Spleen (tissue), 11 donors: ENCODE measurements around the gene OCIAD1. TPM values are rescaled to one million over a fixed set of nuclear protein-coding genes. Genes with fewer than 3 reads are reported as not detected.
A peak's percentile ranks its signal among the peaks of the same experiment; 100 is the strongest.
"Not testable (repeated sequence)": the region's sequence is repeated elsewhere in the genome, so short reads cannot be mapped to it uniquely, and the experiment has no call there.

Experiments used
- DNase-seq: peaks from one replicate; pipeline ENCODE4 v3.0.0-alpha.2; 2020
- H3K27ac ChIP-seq, 8 donors: fragments of 200-600 bp; sonication (generic) in 7 of 8; 1 replicate in 4 of 8; 2 replicates in 4 of 8; pipeline versions ENCODE4 v1.5.0 to v1.8.0; 2016 to 2021; ENCODE audit warnings: inconsistent platforms in 4 of 8, mild to moderate bottlenecking in 4 of 8, moderate library complexity in 1 of 8
- H3K27me3 ChIP-seq, 7 donors: fragments of 200-600 bp; sonication (generic) in 6 of 7; replicated peaks in 1 of 7; 1 replicate in 4 of 7; 2 replicates in 3 of 7; pipeline versions ENCODE4 v1.5.0 to v1.8.0; 2016 to 2021; ENCODE audit warnings: inconsistent platforms in 3 of 7, mild to moderate bottlenecking in 1 of 7
- H3K36me3 ChIP-seq, 6 donors: fragments of 200-600 bp; sonication (generic) in 5 of 6; 1 replicate in 4 of 6; 2 replicates in 2 of 6; pipeline versions ENCODE4 v1.5.0 to v1.8.0; 2016 to 2021; ENCODE audit warnings: inconsistent platforms in 2 of 6
- H3K4me1 ChIP-seq, 6 donors: fragments of 200-600 bp; sonication (generic) in 5 of 6; 1 replicate in 3 of 6; 2 replicates in 3 of 6; pipeline versions ENCODE4 v1.5.0 to v1.8.0; 2016 to 2021; ENCODE audit warnings: inconsistent platforms in 3 of 6
- H3K4me3 ChIP-seq, 8 donors: fragments of 200-600 bp; sonication (generic) in 7 of 8; 1 replicate in 4 of 8; 2 replicates in 4 of 8; pipeline versions ENCODE4 v1.5.0 to v1.8.0; 2016 to 2021; ENCODE audit warnings: inconsistent platforms in 4 of 8, mild to moderate bottlenecking in 4 of 8, moderate library complexity in 2 of 8
- H3K9me3 ChIP-seq, 8 donors: fragments of 200-600 bp; sonication (generic) in 7 of 8; 1 replicate in 4 of 8; 2 replicates in 4 of 8; pipeline versions ENCODE4 v1.5.0 to v1.8.0; 2016 to 2021; ENCODE audit warnings: inconsistent platforms in 4 of 8
- POLR2A ChIP-seq, 3 donors: fragments of 450-650 bp; IDR thresholded peaks; one replicate each; pipeline ENCODE4 v1.5.1; 2017; ENCODE audit warnings: antibody characterized with exemption in 3 of 3, mild to moderate bottlenecking in 1 of 3
- POLR2AphosphoS5 ChIP-seq, 3 donors: sonication (generic); formaldehyde crosslinking; IDR thresholded peaks; one replicate each; pipeline ENCODE4 v1.5.1; 2017; ENCODE audit warnings: antibody characterized with exemption in 3 of 3
- WGBS, 5 donors: extraction: QIAGEN DNeasy Blood & Tissue Kit in 3 of 5; methylation state at CpG; one replicate each; pipeline versions ENCODE4 v1.1.5 to v1.1.7; 2013 to 2018; 5-methylcytosine and 5-hydroxymethylcytosine counted together
- intact Hi-C: fragments of 100-400 bp; cut with DNase I; formaldehyde crosslinking; loops from one replicate; pipeline ENCODE4 v1.15.0; 2023; ENCODE audit warnings: low total_unique reads
- polyA plus RNA-seq, 3 donors: library from polyadenylated mRNA; stranded (reverse); fragments of 200-250 nt; gene quantifications; one replicate each; pipeline ENCODE4 v1.2.1, GENCODE V29; 2013
- total RNA-seq, 7 donors: library from RNA; depleted of rRNA in 3 of 7; stranded (reverse); fragments of >200 nt in 3 of 7; fragmentation: NEBNext Ultra II Directional in 4 of 7; extraction: Animal tissue kit (Norgen Biotek cat#: 25700) in 4 of 7; gene quantifications; one replicate each; pipeline versions ENCODE4 v1.1.0 to v1.2.1, GENCODE V29; 2016 to 2021
- TF ChIP-seq, protein P1 (sequence below), 11 experiments: fragments of 200-600 bp in 7 of 11; fragments of 450-650 bp in 4 of 11; sonication (generic) in 4 of 11; IDR thresholded peaks in 8 of 11; conservative IDR thresholded peaks in 3 of 11; 1 replicate in 7 of 11; 2 replicates in 4 of 11; pipeline versions ENCODE4 v1.4.0 to v1.8.0; 2016 to 2021; ENCODE audit warnings: antibody characterized with exemption in 11 of 11, inconsistent platforms in 4 of 11, mild to moderate bottlenecking in 1 of 11
- donor health status: healthy with polysubstance abuse.
- donor health status: DM: no; HTN: no; CAD: no; lungs with moderate emphysema.
- donor health status: DM: no; HTN: no; CAD: no.
- donor health status: Bipolar disorder and iron deficiency.
- donor health status: healthy.
- donor health status: DM: no; HTN: no; CAD: no.
- donor health status: DM: yes; HTN: yes; CAD: no.

Gene OCIAD1
- total and polyA plus RNA-seq, 10 donors: 86.7 to 114 (median 98.6) TPM

- Histone ChIP-seq H3K4me1 (peaks cover 0 to 4% (median 0%) of the 10 kb centered on the region in 6 donors), H3K27me3 (no peaks in the 10 kb centered on the region), H3K4me3 (no peak overlapping the region), H3K27ac (peak overlapping the region in 2 of 8 donors; percentile 6 to 31), H3K9me3 (no peaks in the 10 kb centered on the region), H3K36me3 (no peaks in the 10 kb centered on the region)
- DNase-seq: no peak
- TF ChIP-seq, protein P1, sequence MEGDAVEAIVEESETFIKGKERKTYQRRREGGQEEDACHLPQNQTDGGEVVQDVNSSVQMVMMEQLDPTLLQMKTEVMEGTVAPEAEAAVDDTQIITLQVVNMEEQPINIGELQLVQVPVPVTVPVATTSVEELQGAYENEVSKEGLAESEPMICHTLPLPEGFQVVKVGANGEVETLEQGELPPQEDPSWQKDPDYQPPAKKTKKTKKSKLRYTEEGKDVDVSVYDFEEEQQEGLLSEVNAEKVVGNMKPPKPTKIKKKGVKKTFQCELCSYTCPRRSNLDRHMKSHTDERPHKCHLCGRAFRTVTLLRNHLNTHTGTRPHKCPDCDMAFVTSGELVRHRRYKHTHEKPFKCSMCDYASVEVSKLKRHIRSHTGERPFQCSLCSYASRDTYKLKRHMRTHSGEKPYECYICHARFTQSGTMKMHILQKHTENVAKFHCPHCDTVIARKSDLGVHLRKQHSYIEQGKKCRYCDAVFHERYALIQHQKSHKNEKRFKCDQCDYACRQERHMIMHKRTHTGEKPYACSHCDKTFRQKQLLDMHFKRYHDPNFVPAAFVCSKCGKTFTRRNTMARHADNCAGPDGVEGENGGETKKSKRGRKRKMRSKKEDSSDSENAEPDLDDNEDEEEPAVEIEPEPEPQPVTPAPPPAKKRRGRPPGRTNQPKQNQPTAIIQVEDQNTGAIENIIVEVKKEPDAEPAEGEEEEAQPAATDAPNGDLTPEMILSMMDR (IDR thresholded peaks at IDR 0.05 in 8 of 11, conservative IDR thresholded peaks at IDR 0.05 in 3 of 11): no peak
- intact Hi-C loops: no loop called here
- WGBS, 5 donors: 85 to 93% (median 90%) methylated on average over 8 of the region's 8 CpGs
Observed at GRCh38 chr4:48804584-48805301, 26.1 kb upstream of the OCIAD1 start.

- intact Hi-C loops: no loop called here
- peaks cover 0 to 24% (median 10%) of the 10 kb centered on the region in 6 donors for H3K4me1 ChIP-seq
- no peaks in the 10 kb centered on the region for H3K27me3 ChIP-seq
- 72 to 75% (median 74%) methylated on average over 6 of the region's 6 CpGs for WGBS, 5 donors
- no peak for DNase-seq
- TF ChIP-seq, protein P1 (IDR thresholded peaks at IDR 0.05 in 8 of 11, conservative IDR thresholded peaks at IDR 0.05 in 3 of 11): no peak
- TF ChIP-seq POLR2A (IDR thresholded peaks at IDR 0.05): no peak
- no peak for TF ChIP-seq POLR2AphosphoS5 (IDR thresholded peaks at IDR 0.05)
- no peaks in the 10 kb centered on the region for H3K36me3 ChIP-seq
- H3K27ac ChIP-seq: peak overlapping the region in 6 of 8 donors; percentile 9 to 42 (median 30)
- no peaks in the 10 kb centered on the region for H3K9me3 ChIP-seq
- no peak overlapping the region for H3K4me3 ChIP-seq
Observed at GRCh38 chr4:48812866-48813265, 18.0 kb upstream of the OCIAD1 start.

DNA sequence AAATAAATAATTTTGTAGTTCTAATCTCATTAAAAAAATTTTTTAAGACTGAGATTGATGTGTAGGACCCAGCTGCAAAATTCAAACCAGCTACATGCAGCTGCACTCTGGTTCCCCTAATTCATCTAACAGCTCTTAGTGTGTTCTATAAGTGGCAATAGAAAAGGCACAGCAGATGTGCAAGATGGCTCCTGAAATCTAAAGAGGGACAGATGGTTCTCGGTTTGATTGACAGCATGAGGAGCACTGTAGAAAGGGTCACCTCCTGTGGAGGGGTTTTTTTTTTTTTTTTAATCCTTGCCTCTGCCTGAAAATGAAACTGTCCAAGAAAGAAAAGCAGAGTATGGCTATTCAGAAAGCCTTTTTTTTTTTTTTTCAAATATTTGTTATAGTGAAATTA, 16.9 kb upstream of the OCIAD1 start:
- no peak for TF ChIP-seq POLR2AphosphoS5 (IDR thresholded peaks at IDR 0.05)
- TF ChIP-seq, protein P1 (IDR thresholded peaks at IDR 0.05 in 8 of 11, conservative IDR thresholded peaks at IDR 0.05 in 3 of 11): no peak
- no peak for TF ChIP-seq POLR2A (IDR thresholded peaks at IDR 0.05)
- no peaks in the 10 kb centered on the region for H3K27me3 ChIP-seq
- no peak overlapping the region for H3K4me3 ChIP-seq
- H3K9me3 ChIP-seq: no peaks in the 10 kb centered on the region
- H3K4me1 ChIP-seq: peaks cover 0 to 24% (median 10%) of the 10 kb centered on the region in 6 donors
- H3K36me3 ChIP-seq: no peaks in the 10 kb centered on the region
- intact Hi-C loops: no loop called here
- H3K27ac ChIP-seq: no peak overlapping the region
- WGBS, 5 donors: 54 to 76% (median 59%) methylated on average over 1 of the region's 1 CpG
- no peak for DNase-seq

DNA sequence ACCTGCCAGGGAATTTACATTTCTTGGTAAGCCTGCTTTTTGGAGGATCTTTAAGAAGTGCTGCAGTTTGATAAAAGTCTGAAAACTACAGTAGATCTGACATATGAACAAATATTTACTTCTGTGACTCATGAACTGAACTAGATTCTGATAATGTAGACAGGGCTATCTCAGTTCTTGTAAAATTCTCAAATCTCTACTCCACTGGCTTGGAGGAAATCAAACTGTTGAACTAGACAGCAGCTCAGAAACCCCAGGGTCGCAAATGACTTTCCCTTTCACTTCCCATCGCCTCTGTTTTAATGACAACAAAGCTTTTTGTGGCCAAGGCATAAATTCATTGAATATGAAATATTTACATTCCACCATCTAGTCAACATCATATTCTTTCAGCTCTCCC, 15.4 kb upstream of the OCIAD1 start:
- H3K27me3 ChIP-seq: no peaks in the 10 kb centered on the region
- peak overlapping the region in 6 of 8 donors; percentile 22 to 65 (median 40) for H3K27ac ChIP-seq
- H3K9me3 ChIP-seq: no peaks in the 10 kb centered on the region
- no peaks in the 10 kb centered on the region for H3K36me3 ChIP-seq
- no peak for DNase-seq
- H3K4me3 ChIP-seq: peak overlapping the region in 1 of 8 donors; percentile 31
- TF ChIP-seq, protein P1 (IDR thresholded peaks at IDR 0.05 in 8 of 11, conservative IDR thresholded peaks at IDR 0.05 in 3 of 11): no peak
- TF ChIP-seq POLR2A (IDR thresholded peaks at IDR 0.05) (no peak), POLR2AphosphoS5 (IDR thresholded peaks at IDR 0.05) (no peak)
- H3K4me1 ChIP-seq: peaks cover 0 to 24% (median 10%) of the 10 kb centered on the region in 6 donors
- 3 to 9% (median 5%) methylated on average over 2 of the region's 2 CpGs for WGBS, 5 donors
- intact Hi-C loops: no loop called here

DNA sequence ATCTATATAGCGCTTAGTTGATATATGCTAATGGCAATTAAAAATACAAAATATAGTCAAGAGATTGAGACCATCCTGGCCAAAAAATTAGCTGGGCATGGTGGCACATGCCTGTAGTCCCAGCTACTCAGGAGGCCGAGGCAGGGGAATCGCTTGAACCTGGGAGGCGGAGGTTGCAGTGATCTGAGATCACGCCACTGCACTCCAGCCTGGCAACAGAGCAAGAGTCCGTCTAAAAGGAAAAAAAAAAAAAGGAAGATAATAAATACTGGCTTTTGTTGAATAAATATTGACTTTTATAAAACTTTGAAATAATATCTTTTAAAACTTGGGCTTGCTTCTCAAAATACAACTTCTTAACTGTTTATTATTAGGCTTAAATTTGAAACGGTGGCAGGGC, 14.6 kb upstream of the OCIAD1 start:
- 90 to 97% (median 93%) methylated on average over 7 of the region's 7 CpGs for WGBS, 5 donors

More for the DNA sequence above, 14.6 kb upstream of the OCIAD1 start:
- H3K27ac ChIP-seq, H3K27me3 ChIP-seq, H3K36me3 ChIP-seq, H3K4me3 ChIP-seq, intact Hi-C loops, DNase-seq, H3K9me3 ChIP-seq: not testable (repeated sequence)
- H3K4me1 ChIP-seq: peaks cover 0 to 24% (median 10%) of the 10 kb centered on the region in 6 donors
